HUDEP-2 (cell line): ENCODE measurements around the gene IL17F.

Experiments used
- DNase-seq, 76 experiments: peaks; one replicate each; lab custom pipeline; 2025; ENCODE audit not compliant: unreplicated experiment in 76 of 76; lab: John Stamatoyannopoulos, UW

The IL17F gene

DNA sequence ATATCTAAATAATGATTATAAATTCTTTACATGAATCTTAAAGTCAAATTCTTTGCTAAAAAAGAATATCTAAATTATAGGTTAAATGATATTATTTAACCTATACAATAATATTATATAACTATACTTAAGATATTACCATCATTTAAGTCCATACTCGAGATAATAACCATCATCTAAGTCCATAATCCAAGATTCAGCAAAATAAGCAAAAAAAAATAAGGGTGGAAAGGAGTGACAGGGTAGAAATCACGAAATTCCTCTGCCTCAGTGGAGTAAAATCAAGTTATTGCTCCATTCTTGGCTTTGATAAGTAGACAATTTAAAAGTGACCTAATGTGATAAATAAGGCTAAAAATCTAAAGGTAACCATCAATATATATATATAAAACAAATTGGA lies 48.4 kb downstream of the IL17F start:
- DNase-seq, result no peak

DNA sequence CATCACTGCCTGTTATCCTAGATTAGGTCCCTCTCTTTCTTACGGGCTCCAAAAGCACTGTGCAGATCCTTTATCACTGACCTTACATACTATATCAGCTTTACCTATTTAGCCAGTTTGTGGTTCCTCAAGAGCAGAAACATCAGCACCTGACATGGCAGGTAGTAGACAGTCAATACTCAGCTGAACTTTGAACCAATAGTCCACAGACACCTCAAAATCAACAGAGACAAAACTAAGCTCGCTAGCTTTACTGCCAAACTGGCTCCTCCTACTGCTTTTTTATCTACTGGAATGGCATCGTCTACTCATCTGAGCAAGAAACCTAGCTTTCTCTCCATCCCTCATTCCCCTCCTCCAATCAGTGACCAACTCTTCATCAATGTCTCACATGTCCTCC lies 52.5 kb downstream of the IL17F start:
- no peak for DNase-seq

DNA sequence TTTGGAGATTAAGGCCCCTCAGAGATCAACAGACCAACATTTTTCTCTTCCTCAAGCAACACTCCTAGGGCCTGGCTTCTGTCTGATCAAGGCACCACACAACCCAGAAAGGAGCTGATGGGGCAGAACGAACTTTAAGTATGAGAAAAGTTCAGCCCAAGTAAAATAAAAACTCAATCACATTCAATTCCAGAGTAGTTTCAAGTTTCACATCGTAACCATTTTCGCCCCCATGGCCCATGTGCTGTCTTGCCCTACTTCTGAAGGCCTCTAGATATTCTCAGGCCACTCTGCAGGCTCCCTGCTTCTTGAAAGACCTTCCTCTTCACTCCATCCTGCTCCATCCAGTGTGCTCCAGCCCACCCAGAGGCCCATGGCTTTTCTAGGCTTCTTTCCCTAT lies 53.9 kb downstream of the IL17F start:
- no peak for DNase-seq

DNA sequence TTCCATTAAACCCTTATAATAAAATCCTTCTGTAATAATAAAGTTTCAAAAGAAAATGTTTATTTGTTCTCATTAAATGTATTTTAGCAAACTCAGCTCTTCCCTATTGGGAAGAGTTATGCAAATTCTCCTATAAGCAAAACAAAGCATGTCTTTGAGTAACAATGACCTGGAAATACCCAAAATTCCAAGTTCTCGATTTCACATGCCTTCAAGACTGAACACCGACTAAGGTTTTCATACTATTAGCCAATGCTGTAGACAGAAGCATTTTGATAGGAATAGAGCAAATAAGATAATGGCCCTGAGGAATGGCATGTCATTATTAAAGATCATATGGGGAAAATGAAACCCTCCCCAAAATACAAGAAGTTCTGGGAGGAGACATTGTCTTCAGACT lies 54.3 kb downstream of the IL17F start:
- DNase-seq, result no peak

DNA sequence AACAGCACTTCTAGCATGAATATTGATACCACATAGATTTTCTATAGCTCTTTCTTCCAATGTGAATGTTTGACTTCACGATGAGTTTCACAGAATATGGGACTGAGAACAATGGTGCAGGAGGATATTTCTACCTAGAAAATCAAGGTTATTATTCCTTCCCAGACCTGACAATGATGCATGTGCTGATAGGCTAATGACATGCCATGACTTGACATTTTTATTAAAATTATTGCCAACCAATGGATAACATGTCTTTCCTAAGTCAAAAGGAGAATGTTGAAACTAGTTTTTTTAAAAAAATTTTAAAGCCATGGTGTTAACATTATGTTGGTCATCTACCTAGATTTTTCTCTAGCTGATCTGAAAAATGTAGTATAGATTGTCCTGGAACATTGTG lies 57.2 kb downstream of the IL17F start:
- no peak for DNase-seq
